Endothelial cell of umbilical vein (primary cell): ENCODE data around the gene PFKFB3. TPM values are rescaled to one million over a fixed set of nuclear protein-coding genes. Genes with fewer than 3 reads are reported as not detected.

ENCODE experiments used
- BruUV-seq: library from RNA; stranded (reverse); fragments of 400-500 nt; replicated peaks from 2 replicates; lab custom pipeline; 2021; lab: Mats Ljungman, UMichigan
- CTCF ChIA-PET: fragments of 300-600, 350-600 bp; sonication (Branson Sonifier 250); formaldehyde crosslinking; loops from one replicate; lab custom pipeline; 2021; ENCODE audit warnings: antibody characterized with exemption, inconsistent platforms; lab: Charles Lee
- POLR2A ChIA-PET: fragments of 300-600, 350-600 bp; sonication (Branson Sonifier 250); formaldehyde crosslinking; loops from one replicate; lab custom pipeline; 2021; ENCODE audit warnings: antibody characterized with exemption, inconsistent platforms; lab: Charles Lee
- DNase-seq: peaks from one replicate; pipeline ENCODE4 v3.0.0-alpha.2; 2011; ENCODE audit warnings: low read depth, low spot score
- FAIRE-seq: peaks from 2 replicates; lab custom pipeline; 2011; peaks lifted over from hg19 to GRCh38; lab: Jason Lieb, UNC
- H2AFZ ChIP-seq: 2 replicates; pipeline ENCODE4 v1.6.0; 2012; ENCODE audit warnings: low read depth, low read length, control low read depth, inconsistent platforms
- H3K27ac ChIP-seq: 2 replicates; pipeline ENCODE4 v1.5.1; 2011; ENCODE audit warnings: low read depth, mild to moderate bottlenecking, control low read depth, low read length, moderate library complexity; ENCODE audit not compliant: insufficient read depth
- H3K27me3 ChIP-seq, 2 experiments: 2 replicates each; pipeline versions ENCODE4 v1.6.0 to v1.6.1; 2011; ENCODE audit warnings: low read length in 2 of 2, mixed read lengths in 1 of 2; ENCODE audit not compliant: control insufficient read depth in 2 of 2, insufficient read depth in 2 of 2
- H3K36me3 ChIP-seq, 2 experiments: 2 replicates in 1 of 2; 3 replicates in 1 of 2; pipeline ENCODE4 v1.5.1; 2011; ENCODE audit warnings: low read length in 2 of 2, mild to moderate bottlenecking in 1 of 2, moderate library complexity in 1 of 2; ENCODE audit not compliant: control insufficient read depth in 2 of 2, insufficient read depth in 2 of 2; ENCODE audit errors: extremely low read depth in 1 of 2
- H3K4me1 ChIP-seq: 3 replicates; pipeline ENCODE4 v1.5.1; 2011; ENCODE audit warnings: mild to moderate bottlenecking, low read length; ENCODE audit not compliant: control insufficient read depth, insufficient read depth; ENCODE audit errors: extremely low read depth
- H3K4me2 ChIP-seq: 2 replicates; pipeline ENCODE4 v1.6.1; 2011; ENCODE audit warnings: low read length, control low read depth, mixed read lengths; ENCODE audit not compliant: insufficient read depth
- H3K4me3 ChIP-seq, 3 experiments: fragments of 200-600 bp in 1 of 3; sonication (generic), shearing (Covaris generic) in 1 of 3; replicated peaks in 1 of 3; 2 replicates each; pipeline ENCODE4 v1.5.1; 2011 to 2016; ENCODE audit warnings: control low read depth in 3 of 3, low read length in 3 of 3, mild to moderate bottlenecking in 2 of 3, inconsistent platforms in 1 of 3, low read depth in 1 of 3, moderate library complexity in 1 of 3; ENCODE audit not compliant: insufficient read depth in 1 of 3
- H3K79me2 ChIP-seq: 2 replicates; pipeline ENCODE4 v1.6.0; 2012; ENCODE audit warnings: low read length, inconsistent platforms; ENCODE audit not compliant: control insufficient read depth, insufficient read depth
- H3K9ac ChIP-seq: replicated peaks from 2 replicates; pipeline ENCODE3; 2011; ENCODE audit warnings: low read length, control low read depth; ENCODE audit not compliant: insufficient read depth; ENCODE audit errors: extremely low read depth
- H3K9me1 ChIP-seq: replicated peaks from 3 replicates; pipeline ENCODE4 v1.6.0; 2011; ENCODE audit warnings: mild to moderate bottlenecking, low read length; ENCODE audit not compliant: control insufficient read depth, insufficient read depth; ENCODE audit errors: extremely low read depth
- H3K9me3 ChIP-seq: replicated peaks from 2 replicates; pipeline ENCODE4 v1.5.1; 2012; ENCODE audit warnings: low read length, inconsistent platforms; ENCODE audit not compliant: control insufficient read depth, insufficient read depth
- H4K20me1 ChIP-seq: replicated peaks from 2 replicates; pipeline ENCODE3; 2011; ENCODE audit warnings: mild to moderate bottlenecking, low read length; ENCODE audit not compliant: control insufficient read depth, insufficient read depth; ENCODE audit errors: extremely low read depth
- EZH2 ChIP-seq: IDR thresholded peaks from 2 replicates; pipeline ENCODE4 v1.6.1; 2012; ENCODE audit warnings: borderline replicate concordance, low read depth, mild to moderate bottlenecking, moderate library complexity, low read length, inconsistent platforms; ENCODE audit not compliant: severe bottlenecking
- FOS ChIP-seq: IDR thresholded peaks from 2 replicates; pipeline ENCODE4 v1.6.1; 2011; ENCODE audit warnings: mild to moderate bottlenecking, low read length, moderate library complexity, borderline replicate concordance; ENCODE audit not compliant: insufficient read depth
- GATA2 ChIP-seq: IDR thresholded peaks from 2 replicates; pipeline ENCODE4 v1.7.0; 2011; ENCODE audit warnings: low read depth, mild to moderate bottlenecking, moderate library complexity, mixed read lengths, low read length; ENCODE audit not compliant: insufficient read length, insufficient read depth
- JUN ChIP-seq: IDR thresholded peaks from 2 replicates; pipeline ENCODE4 v1.6.1; 2011; ENCODE audit warnings: borderline replicate concordance, low read depth; ENCODE audit not compliant: insufficient read length, insufficient read depth
- MYC ChIP-seq: IDR thresholded peaks from one replicate; pipeline ENCODE4 v1.6.1; 2011; ENCODE audit warnings: mild to moderate bottlenecking, low read depth, low read length
- POLR2A ChIP-seq: IDR thresholded peaks from 2 replicates; pipeline ENCODE4 v1.6.1; 2012; ENCODE audit warnings: low read depth, mild to moderate bottlenecking, control low read depth, low read length
- POLR2AphosphoS5 ChIP-seq: IDR thresholded peaks from 2 replicates; pipeline ENCODE4 v1.6.1; 2012; ENCODE audit warnings: low read depth, mild to moderate bottlenecking, control low read depth, low read length, moderate library complexity; ENCODE audit not compliant: insufficient read depth
- dilution Hi-C: fragments of 300-500 bp; cut with MboI; formaldehyde crosslinking; loops from one replicate; pipeline ENCODE4 v1.15.0; 2019; ENCODE audit warnings: low sequenced_read_pairs; ENCODE audit not compliant: extremely low pct_ligation_motif_present
- intact Hi-C: fragments of 100-400 bp; cut with micrococcal nuclease; formaldehyde crosslinking; loops from one replicate; pipeline ENCODE4 v1.10.0; 2022
- polyA plus RNA-seq, 4 experiments: library from polyadenylated mRNA; depleted of rRNA in 3 of 4; stranded (reverse) in 3 of 4; unstranded in 1 of 4; fragments of >200 nt; gene quantifications; 2 replicates each; pipeline versions ENCODE4 v1.2.1 to v1.2.3, GENCODE V29; 2011 to 2012; ENCODE audit warnings: missing spikeins in 1 of 4
- total RNA-seq: library from RNA; stranded (reverse); gene quantifications from 2 replicates; pipeline ENCODE4 v1.2.3, GENCODE V29; 2021
- TF ChIP-seq, protein P1 (sequence below), 2 donors: IDR thresholded peaks; 1 replicate in 1 of 2; 2 replicates in 1 of 2; pipeline ENCODE4 v1.5.1; 2011; ENCODE audit warnings: low read length in 2 of 2, mild to moderate bottlenecking in 2 of 2, moderate library complexity in 2 of 2, control low read depth in 1 of 2, inconsistent platforms in 1 of 2, low read depth in 1 of 2; ENCODE audit not compliant: insufficient read depth in 1 of 2; ENCODE audit errors: extremely low read depth in 1 of 2
- TF ChIP-seq, protein P2 (sequence below): IDR thresholded peaks from 2 replicates; pipeline ENCODE4 v1.6.1; 2011; ENCODE audit not compliant: insufficient read depth, insufficient read length

Gene PFKFB3
- total and polyA plus RNA-seq, 2 donors (not counting 3 experiments of a cell fraction or from before 2014, with no cell fraction given) = 15.8 to 33.7 TPM

DNA sequence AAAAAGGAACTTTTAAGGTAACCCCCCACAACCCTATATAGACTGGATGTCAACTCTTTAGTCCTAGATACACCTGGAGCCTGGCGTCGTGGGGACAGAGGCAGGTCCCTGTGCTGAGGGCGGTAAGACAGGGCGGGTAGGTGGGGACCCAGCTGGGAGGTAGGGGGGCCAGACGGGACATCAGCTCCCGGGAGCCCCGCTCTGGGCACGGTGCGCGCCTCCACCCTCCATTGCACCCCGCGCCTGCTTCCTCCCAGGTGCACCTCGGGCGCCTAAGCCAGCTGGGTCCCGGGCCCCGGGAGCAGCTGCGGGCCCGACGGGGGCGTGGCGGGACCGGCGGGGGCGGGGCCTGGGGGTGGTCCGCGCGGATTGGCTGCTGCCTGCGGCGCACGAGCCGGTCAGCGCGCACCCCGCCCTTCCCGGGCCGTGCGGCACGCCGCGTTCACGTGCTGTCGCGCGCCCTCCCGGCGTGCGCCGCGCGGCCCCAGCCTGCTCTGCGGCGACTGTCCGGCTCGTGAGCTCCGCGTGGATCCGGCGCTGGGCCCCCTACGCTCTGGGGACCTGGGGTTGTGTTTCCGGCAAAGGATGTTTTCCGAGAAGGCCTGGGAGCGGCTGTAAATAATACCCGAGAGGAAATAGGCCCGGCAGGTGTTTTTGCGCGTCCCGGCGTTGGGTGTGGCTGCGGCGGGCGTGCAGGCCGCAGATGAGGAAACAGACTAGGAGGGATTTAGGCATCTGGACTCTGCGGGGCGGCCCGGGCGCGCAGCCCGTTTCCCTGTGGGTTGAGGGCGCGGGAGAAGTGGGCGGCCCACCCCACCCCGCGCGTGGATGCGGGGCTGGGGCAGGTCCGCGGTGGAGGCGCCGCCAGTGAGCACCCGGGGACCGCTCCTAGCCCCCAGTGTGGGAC, 39.1 kb upstream of the PFKFB3 start:
- H3K27me3 ChIP-seq = no peaks in the 10 kb centered on the region
- DNase-seq (peak; percentile 86), FAIRE-seq (peak; percentile 64)
- H3K4me2 ChIP-seq = peak overlapping the region; percentile 75
- TF ChIP-seq GATA2 (no peak), FOS (no peak), POLR2A (peak; percentile 71), POLR2AphosphoS5 (peak; percentile 91), JUN (no peak), MYC (peak; percentile 89), EZH2 (no peak)
- TF ChIP-seq, protein P1, sequence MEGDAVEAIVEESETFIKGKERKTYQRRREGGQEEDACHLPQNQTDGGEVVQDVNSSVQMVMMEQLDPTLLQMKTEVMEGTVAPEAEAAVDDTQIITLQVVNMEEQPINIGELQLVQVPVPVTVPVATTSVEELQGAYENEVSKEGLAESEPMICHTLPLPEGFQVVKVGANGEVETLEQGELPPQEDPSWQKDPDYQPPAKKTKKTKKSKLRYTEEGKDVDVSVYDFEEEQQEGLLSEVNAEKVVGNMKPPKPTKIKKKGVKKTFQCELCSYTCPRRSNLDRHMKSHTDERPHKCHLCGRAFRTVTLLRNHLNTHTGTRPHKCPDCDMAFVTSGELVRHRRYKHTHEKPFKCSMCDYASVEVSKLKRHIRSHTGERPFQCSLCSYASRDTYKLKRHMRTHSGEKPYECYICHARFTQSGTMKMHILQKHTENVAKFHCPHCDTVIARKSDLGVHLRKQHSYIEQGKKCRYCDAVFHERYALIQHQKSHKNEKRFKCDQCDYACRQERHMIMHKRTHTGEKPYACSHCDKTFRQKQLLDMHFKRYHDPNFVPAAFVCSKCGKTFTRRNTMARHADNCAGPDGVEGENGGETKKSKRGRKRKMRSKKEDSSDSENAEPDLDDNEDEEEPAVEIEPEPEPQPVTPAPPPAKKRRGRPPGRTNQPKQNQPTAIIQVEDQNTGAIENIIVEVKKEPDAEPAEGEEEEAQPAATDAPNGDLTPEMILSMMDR (IDR thresholded peaks at IDR 0.05; ENCODE audit: extremely low read depth in 1 of 2, insufficient read depth in 1 of 2, low read depth in 1 of 2, low read length in 2 of 2) = no peak
- TF ChIP-seq, protein P2, sequence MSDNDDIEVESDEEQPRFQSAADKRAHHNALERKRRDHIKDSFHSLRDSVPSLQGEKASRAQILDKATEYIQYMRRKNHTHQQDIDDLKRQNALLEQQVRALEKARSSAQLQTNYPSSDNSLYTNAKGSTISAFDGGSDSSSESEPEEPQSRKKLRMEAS = peak; percentile 84
- peaks cover 20% of the 10 kb centered on the region for H3K4me1 ChIP-seq
- dilution Hi-C loops = no loop called here
- H4K20me1 ChIP-seq = no peaks in the 10 kb centered on the region
- no peaks in the 10 kb centered on the region for H3K9me1 ChIP-seq
- BruUV-seq = TSS peak; percentile 44
- H3K9me3 ChIP-seq = no peaks in the 10 kb centered on the region
- H3K27ac ChIP-seq = peak overlapping the region; percentile 79
- intact Hi-C loops = loop anchor here (1.0 kb wide), 1 partner anchor 39 kb away; the partner anchor contains the start of gene PFKFB3
- POLR2A ChIA-PET = interaction anchor here (1.9 to 2.0 kb wide), 2 partner anchors 9 to 39 kb away, joined by 8 to 10 read pairs; partner anchors contain the start of gene PFKFB3
- CTCF ChIA-PET = interaction anchor here (0.8 to 2.7 kb wide), 8 partner anchors 13 to 238 kb away, joined by 3 to 21 read pairs (median 4); partner anchors contain the start of gene PFKFB3
- peak overlapping the region; percentile 79 for H2AFZ ChIP-seq
- H3K79me2 ChIP-seq = peaks cover 56% of the 10 kb centered on the region
- peak overlapping the region; percentile 59 to 70 (median 69) for H3K4me3 ChIP-seq
- peak overlapping the region; percentile 88 for H3K9ac ChIP-seq
- H3K36me3 ChIP-seq = no peaks in the 10 kb centered on the region
